GM12874 (cell line): ENCODE measurements around the gene B3GNT8.

ENCODE experiments used
- TF ChIP-seq, protein P1 (sequence below): IDR thresholded peaks from 2 replicates; pipeline ENCODE4 v1.5.1; 2011; ENCODE audit warnings: low read depth, mild to moderate bottlenecking, control low read depth, low read length, moderate library complexity; ENCODE audit not compliant: insufficient read depth

B3GNT8 gene, protein sequence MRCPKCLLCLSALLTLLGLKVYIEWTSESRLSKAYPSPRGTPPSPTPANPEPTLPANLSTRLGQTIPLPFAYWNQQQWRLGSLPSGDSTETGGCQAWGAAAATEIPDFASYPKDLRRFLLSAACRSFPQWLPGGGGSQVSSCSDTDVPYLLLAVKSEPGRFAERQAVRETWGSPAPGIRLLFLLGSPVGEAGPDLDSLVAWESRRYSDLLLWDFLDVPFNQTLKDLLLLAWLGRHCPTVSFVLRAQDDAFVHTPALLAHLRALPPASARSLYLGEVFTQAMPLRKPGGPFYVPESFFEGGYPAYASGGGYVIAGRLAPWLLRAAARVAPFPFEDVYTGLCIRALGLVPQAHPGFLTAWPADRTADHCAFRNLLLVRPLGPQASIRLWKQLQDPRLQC

DNA sequence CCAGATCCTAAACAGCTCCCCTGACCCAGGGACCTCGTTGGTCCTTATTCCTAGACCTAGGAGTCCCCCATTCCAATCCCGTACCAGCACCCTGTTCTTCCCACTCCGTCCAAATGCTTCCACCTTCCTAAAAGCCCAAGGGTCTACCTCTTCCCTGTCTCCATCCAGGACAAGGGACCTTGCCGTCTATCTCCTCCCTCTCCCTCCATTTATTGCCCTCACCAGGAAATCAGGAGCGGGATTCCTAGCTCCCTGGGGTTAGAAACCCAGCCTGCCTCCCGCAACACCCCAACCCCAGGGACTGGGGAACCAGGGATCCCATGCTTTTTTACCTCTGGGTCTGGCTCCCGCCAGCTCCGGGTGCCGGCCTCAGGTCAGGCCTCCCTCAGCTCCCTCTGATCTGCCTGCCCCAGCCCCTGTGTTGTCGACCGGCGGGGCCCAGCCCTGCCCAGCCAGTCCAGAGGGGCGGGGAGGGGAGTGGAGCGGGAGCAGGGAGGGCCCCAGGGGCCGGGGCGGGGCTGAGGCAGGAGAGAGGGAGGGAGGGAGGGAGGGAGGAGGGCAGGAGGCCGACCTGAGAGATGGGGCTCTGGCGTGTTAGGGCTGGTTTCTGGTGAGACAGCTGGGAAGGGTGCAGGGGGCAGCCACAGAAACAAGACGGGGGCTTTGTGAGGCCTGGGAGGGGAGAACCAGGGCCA lies at the start of gene B3GNT8:
Gene B3GNT8, minus strand, starts transcription at position 423 of the 695 bp plus-strand sequence. CDS start 596 bp downstream, outside the sequence.
- TF ChIP-seq, protein P1, sequence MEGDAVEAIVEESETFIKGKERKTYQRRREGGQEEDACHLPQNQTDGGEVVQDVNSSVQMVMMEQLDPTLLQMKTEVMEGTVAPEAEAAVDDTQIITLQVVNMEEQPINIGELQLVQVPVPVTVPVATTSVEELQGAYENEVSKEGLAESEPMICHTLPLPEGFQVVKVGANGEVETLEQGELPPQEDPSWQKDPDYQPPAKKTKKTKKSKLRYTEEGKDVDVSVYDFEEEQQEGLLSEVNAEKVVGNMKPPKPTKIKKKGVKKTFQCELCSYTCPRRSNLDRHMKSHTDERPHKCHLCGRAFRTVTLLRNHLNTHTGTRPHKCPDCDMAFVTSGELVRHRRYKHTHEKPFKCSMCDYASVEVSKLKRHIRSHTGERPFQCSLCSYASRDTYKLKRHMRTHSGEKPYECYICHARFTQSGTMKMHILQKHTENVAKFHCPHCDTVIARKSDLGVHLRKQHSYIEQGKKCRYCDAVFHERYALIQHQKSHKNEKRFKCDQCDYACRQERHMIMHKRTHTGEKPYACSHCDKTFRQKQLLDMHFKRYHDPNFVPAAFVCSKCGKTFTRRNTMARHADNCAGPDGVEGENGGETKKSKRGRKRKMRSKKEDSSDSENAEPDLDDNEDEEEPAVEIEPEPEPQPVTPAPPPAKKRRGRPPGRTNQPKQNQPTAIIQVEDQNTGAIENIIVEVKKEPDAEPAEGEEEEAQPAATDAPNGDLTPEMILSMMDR, result no peak

DNA sequence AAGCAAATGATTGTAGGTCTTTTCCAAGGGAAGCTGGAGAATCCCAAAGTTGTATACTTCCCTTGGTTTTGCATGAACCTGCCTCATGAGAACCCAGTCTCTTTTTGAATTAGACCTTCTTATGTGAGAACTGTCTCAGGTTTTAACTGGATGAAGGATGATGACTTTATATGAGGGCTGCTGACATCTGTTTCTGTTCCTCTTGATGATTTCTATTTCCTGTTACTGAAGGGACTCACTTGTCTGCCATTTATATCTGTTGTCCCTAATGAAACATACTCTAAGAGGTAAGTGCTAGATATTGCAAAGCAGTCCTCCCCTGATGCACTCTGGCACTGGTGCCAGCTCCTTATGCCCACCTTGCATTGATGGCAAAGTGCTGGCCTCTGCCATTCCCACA lies 49.4 kb upstream of the B3GNT8 start:
- TF ChIP-seq, protein P1, result no peak

DNA sequence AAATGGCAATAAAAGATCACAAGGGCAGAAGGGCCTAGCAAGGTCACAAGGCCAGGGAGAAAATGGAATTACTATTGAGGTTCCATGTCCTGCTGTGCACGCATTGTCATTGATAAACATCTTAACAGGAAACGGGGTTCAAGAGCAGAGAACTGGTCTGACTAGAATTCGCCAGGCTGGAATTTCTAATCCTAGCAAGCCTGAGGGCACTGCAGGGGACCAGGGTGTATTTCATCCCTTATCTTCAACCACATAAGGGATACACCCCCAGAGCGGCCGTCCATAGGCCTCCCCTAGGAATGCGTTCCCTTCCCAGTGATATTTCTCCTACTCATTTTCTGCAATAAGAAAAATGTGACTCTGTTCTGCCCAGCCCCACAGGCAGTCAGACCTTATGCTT lies 35.3 kb upstream of the B3GNT8 start:
- TF ChIP-seq, protein P1, result no peak

DNA sequence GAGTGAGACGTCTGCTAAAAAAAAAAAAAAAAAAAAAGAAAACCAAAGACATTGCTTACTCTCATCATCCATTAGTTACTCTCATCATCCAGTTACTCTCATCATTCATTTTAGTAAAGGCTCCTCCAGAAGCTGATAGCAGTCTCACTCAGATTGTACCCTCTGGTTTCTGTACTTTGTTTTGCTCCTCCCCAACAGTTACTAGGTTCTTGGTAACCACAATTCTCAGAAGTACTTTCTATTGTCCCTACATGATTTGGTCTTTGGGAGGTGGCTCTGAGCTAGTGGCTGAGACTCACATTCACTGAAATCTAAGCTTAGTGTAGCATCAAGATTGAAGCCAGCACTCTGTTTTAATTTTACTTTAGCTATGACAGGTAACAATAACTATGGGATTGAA lies 30.1 kb upstream of the B3GNT8 start:
- TF ChIP-seq, protein P1, result no peak

DNA sequence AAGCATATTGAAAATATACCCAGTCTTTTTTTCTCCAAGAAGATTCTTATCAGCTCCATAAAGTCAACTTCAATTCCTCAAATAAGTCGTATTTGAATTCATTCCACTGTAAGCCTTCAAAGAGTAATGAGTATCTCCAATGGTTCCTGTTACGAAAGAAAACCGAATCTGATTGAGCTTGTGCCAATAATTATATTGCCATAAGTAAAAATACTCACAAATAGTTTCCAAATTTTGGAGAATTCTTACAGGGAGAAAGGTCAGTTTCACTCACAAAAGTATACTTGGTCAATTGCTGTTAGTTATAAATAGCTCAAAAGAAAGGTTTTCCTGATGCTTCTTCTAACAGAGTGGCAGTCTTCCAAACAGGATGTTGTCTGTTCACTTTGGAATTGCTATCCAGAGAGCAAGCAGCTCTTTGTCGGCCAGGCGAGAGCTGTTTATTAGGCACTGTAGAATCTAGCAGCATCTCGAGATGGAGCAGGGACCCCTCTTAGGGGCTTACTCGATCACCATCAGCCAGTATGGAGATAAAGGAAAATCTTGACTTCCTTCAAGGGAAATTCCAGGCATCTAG lies 29.3 kb upstream of the B3GNT8 start:
- TF ChIP-seq, protein P1, result no peak

DNA sequence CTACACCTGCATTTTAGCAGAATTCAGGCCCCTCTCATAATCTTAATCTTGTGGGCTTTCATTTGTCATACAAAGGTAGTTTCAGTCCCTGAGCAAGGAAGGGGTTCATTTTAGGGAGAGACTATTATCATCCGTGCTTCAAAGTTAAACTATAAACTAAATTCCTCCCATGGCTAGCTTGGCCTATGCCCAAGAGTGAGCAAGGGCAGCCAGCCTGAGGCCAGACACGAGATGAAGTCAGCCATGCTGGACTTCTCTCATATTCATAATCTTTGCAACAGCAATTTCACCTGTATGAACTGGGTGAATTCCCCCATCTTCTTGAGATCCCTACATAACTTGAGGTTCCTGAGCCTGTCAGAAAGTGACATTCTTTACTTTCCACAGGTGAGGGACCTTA lies 28.8 kb upstream of the B3GNT8 start:
- TF ChIP-seq, protein P1, result no peak

DNA sequence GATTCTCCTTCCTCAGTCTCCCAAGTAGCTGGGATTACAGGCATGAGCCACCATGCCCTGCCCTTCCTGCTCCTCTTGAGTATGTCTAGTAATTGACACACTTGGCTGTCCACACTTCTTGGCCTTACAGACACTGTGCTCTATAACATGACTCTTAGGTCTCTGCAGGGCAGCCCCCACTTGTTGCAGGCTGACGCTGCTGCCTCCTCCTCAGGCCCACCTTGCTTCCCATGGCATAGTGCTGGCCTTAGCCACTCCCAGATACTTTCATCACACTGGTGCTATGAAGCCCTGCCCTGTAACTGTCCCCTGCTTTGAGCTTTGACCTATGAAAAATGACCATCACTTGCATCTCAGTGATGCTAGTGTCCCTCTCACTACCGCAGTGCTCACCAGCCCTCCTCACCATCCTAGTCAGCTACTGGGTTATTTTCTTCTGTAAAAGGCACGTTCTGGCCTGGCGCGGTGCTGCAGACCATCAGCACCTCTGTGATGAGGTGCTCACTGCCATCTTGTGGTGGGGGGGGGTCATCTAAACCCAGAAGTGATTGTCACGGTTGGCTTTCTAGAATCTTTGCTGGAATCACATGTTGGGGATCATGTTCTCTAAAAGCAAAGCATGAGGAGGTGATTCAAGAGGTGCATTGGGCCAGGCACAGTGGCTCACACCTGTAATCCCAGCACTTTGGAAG lies 25.6 kb upstream of the B3GNT8 start:
- TF ChIP-seq, protein P1, result no peak
